HL-60 (cell line): ENCODE results near the gene PDCD2L.
"Not testable (repeated sequence)": the region's sequence is repeated elsewhere in the genome, so short reads cannot be mapped to it uniquely, and the experiment has no call there.

Experiments used
- POLR2AphosphoS5 ChIP-seq: IDR thresholded peaks from 2 replicates; pipeline ENCODE4 v1.6.1; 2012; ENCODE audit warnings: low read depth
- TF ChIP-seq, protein P1 (sequence below): IDR thresholded peaks from one replicate; pipeline ENCODE4 v1.5.1; 2011; ENCODE audit warnings: low read length, control low read depth, inconsistent platforms; ENCODE audit not compliant: insufficient read depth
- TF ChIP-seq, protein P2 (sequence below): IDR thresholded peaks from 2 replicates; pipeline ENCODE4 v1.6.1; 2012; ENCODE audit warnings: low read depth; ENCODE audit not compliant: insufficient replicate concordance

DNA sequence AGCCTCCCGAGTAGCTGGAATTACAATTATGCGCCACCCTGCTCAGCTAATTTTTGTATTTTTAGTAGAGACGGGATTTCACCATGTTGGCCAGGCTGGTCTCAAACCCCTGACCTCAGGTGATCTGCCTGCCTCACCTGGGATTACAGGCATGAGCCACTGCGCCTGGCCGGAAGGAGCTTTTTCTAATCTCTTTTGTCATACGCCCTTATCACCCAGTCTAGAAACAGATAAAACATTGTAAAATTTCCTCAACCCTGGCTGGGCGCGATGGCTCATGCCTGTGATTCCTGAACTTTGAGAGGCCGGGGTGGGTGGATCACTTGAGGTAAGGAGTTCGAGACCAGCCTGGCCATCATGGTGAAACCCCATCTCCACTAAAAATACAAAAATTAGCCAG lies 35.0 kb upstream of the PDCD2L start:
- TF ChIP-seq, protein P1, sequence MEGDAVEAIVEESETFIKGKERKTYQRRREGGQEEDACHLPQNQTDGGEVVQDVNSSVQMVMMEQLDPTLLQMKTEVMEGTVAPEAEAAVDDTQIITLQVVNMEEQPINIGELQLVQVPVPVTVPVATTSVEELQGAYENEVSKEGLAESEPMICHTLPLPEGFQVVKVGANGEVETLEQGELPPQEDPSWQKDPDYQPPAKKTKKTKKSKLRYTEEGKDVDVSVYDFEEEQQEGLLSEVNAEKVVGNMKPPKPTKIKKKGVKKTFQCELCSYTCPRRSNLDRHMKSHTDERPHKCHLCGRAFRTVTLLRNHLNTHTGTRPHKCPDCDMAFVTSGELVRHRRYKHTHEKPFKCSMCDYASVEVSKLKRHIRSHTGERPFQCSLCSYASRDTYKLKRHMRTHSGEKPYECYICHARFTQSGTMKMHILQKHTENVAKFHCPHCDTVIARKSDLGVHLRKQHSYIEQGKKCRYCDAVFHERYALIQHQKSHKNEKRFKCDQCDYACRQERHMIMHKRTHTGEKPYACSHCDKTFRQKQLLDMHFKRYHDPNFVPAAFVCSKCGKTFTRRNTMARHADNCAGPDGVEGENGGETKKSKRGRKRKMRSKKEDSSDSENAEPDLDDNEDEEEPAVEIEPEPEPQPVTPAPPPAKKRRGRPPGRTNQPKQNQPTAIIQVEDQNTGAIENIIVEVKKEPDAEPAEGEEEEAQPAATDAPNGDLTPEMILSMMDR, result not testable (repeated sequence)
- TF ChIP-seq, protein P2, sequence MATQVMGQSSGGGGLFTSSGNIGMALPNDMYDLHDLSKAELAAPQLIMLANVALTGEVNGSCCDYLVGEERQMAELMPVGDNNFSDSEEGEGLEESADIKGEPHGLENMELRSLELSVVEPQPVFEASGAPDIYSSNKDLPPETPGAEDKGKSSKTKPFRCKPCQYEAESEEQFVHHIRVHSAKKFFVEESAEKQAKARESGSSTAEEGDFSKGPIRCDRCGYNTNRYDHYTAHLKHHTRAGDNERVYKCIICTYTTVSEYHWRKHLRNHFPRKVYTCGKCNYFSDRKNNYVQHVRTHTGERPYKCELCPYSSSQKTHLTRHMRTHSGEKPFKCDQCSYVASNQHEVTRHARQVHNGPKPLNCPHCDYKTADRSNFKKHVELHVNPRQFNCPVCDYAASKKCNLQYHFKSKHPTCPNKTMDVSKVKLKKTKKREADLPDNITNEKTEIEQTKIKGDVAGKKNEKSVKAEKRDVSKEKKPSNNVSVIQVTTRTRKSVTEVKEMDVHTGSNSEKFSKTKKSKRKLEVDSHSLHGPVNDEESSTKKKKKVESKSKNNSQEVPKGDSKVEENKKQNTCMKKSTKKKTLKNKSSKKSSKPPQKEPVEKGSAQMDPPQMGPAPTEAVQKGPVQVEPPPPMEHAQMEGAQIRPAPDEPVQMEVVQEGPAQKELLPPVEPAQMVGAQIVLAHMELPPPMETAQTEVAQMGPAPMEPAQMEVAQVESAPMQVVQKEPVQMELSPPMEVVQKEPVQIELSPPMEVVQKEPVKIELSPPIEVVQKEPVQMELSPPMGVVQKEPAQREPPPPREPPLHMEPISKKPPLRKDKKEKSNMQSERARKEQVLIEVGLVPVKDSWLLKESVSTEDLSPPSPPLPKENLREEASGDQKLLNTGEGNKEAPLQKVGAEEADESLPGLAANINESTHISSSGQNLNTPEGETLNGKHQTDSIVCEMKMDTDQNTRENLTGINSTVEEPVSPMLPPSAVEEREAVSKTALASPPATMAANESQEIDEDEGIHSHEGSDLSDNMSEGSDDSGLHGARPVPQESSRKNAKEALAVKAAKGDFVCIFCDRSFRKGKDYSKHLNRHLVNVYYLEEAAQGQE, result not testable (repeated sequence)
- not testable (repeated sequence) for TF ChIP-seq POLR2AphosphoS5
